GF-D8 (cell line): ENCODE data around the gene LIAS.
A peak's percentile ranks its signal among the peaks of the same experiment; 100 is the strongest.
"Not testable (repeated sequence)": the region's sequence is repeated elsewhere in the genome, so short reads cannot be mapped to it uniquely, and the experiment has no call there.

ENCODE experiments used
- DNase-seq: peaks from one replicate; lab custom pipeline; 2025; lab: John Stamatoyannopoulos, UW

Gene LIAS

GRCh38 chr4:39452860-39453587, 5.8 kb upstream of the LIAS start:
- DNase-seq: no peak

- no peak for DNase-seq
Observed at GRCh38 chr4:39453738-39454137, 5.1 kb upstream of the LIAS start.

GRCh38 chr4:39455486-39455885, 3.4 kb upstream of the LIAS start:
- no peak for DNase-seq

GRCh38 chr4:39456946-39457763, 1.7 kb upstream of the LIAS start:
- no peak for DNase-seq

GRCh38 chr4:39458161-39458504, 723 bp upstream of the LIAS start:
- DNase-seq: not testable (repeated sequence)

GRCh38 chr4:39464886-39465501, 6.1 kb downstream of the LIAS start:
- DNase-seq: no peak

GRCh38 chr4:39466747-39467146, 7.9 kb downstream of the LIAS start:
- DNase-seq: no peak

GRCh38 chr4:39467464-39467863, 8.6 kb downstream of the LIAS start:
- no peak for DNase-seq

- DNase-seq: peak; percentile 79
Observed at GRCh38 chr4:39469429-39470077, 10.7 kb downstream of the LIAS start.

- no peak for DNase-seq
Observed at GRCh38 chr4:39470402-39470801, 11.5 kb downstream of the LIAS start.

GRCh38 chr4:39472396-39472795, 13.5 kb downstream of the LIAS start:
- DNase-seq: no peak

GRCh38 chr4:39476187-39476895, 17.5 kb downstream of the LIAS start:
- DNase-seq: no peak

- DNase-seq: no peak
Observed at GRCh38 chr4:39480251-39480650, 21.4 kb downstream of the LIAS start.

- DNase-seq: no peak
Observed at GRCh38 chr4:39480902-39481695, 22.2 kb downstream of the LIAS start.

- peak; percentile 52 for DNase-seq
Observed at GRCh38 chr4:39484582-39485272, 25.9 kb downstream of the LIAS start.

GRCh38 chr4:39486221-39486804, 27.5 kb downstream of the LIAS start:
- no peak for DNase-seq

GRCh38 chr4:39490322-39490721, 31.5 kb downstream of the LIAS start:
- no peak for DNase-seq

GRCh38 chr4:39494354-39494753, 35.5 kb downstream of the LIAS start:
- no peak for DNase-seq

GRCh38 chr4:39495446-39496213, 36.8 kb downstream of the LIAS start:
- DNase-seq: no peak
